ENCODE data around the gene LONP2. TPM values are rescaled to one million over a fixed set of nuclear protein-coding genes. Genes with fewer than 3 reads are reported as not detected.

LONP2 gene
- polyA plus RNA-seq, 2 of the 4 experiments (the other 2 are of a cell fraction): 27.8 to 51.3 TPM

GRCh38 chr16:48235058-48235555, 9.0 kb upstream of the LONP2 start:
- ATAC-seq (no peak), DNase-seq (ENCODE audit: low read depth in 1 of 2, low spot score in 1 of 2) (no peak), FAIRE-seq (no peak)
- 52% methylated on average over 6 of the region's 6 CpGs for WGBS (ENCODE audit: missing lambda C conversion rate)
- ChIA-PET CTCF (interaction anchor here (0.6 to 3.4 kb wide), 4 partner anchors 56 to 395 kb away, joined by 3 to 10 read pairs (median 3); no protein-coding TSS in a partner anchor), POLR2A (no interaction called here)
- TF ChIP-seq CTCF (IDR thresholded peaks at IDR 0.05) (no peak), PBX3 (IDR thresholded peaks at IDR 0.05) (no peak), RARB (CRISPR knock-in tag; IDR thresholded peaks at IDR 0.05) (no peak), MAX (IDR thresholded peaks at IDR 0.05) (no peak), POLR2A (IDR thresholded peaks at IDR 0.05; ENCODE audit: low read length) (no peak), HOXA7 (CRISPR knock-in tag; IDR thresholded peaks at IDR 0.05) (no peak), EHMT2 (IDR thresholded peaks at IDR 0.05; ENCODE audit: low read depth) (no peak), ZSCAN20 (CRISPR knock-in tag; IDR thresholded peaks at IDR 0.05) (no peak), CBX2 (IDR thresholded peaks at IDR 0.05; ENCODE audit: borderline replicate concordance, low read depth) (no peak), SREBF2 (IDR thresholded peaks at IDR 0.05) (no peak), HMGXB4 (CRISPR knock-in tag; IDR thresholded peaks at IDR 0.05; ENCODE audit: borderline replicate concordance) (no peak), ZFP36 (IDR thresholded peaks at IDR 0.05; ENCODE audit: borderline replicate concordance, partially characterized antibody) (no peak), SMC3 (IDR thresholded peaks at IDR 0.05) (no peak), FOSL2 (IDR thresholded peaks at IDR 0.05) (no peak), FOSL2 (CRISPR knock-in tag; IDR thresholded peaks at IDR 0.05) (no peak)
- Histone ChIP-seq H3K9me3 (no peaks in the 10 kb centered on the region), H3K4me2 (peak overlapping the region; percentile 58), H3K4me3 (no peak overlapping the region), H3K27ac (peak overlapping the region; percentile 22 to 44; a peak in 3 of 6 replicates), H3K4me1 (peaks cover 33% of the 10 kb centered on the region)

- POLR2A ChIA-PET: no interaction called here
- H3K27ac ChIP-seq: peak overlapping the region; percentile 24 to 44; a peak in 5 of 6 replicates
- WGBS (ENCODE audit: missing lambda C conversion rate): 55% methylated on average over 6 of the region's 6 CpGs
- peak in 1 of 2 experiments; percentile 27 for DNase-seq (ENCODE audit: low read depth in 1 of 2, low spot score in 1 of 2)
- ATAC-seq: peak; percentile 37 to 65; a peak in 4 of 6 replicates
- no peak for TF ChIP-seq ZC3H11A (IDR thresholded peaks at IDR 0.05)
- no peak for TF ChIP-seq EP300 (IDR thresholded peaks at IDR 0.05)
- TF ChIP-seq TFCP2L1 (CRISPR knock-in tag; IDR thresholded peaks at IDR 0.05): no peak
- no peak for TF ChIP-seq HOXB5 (CRISPR knock-in tag; IDR thresholded peaks at IDR 0.05)
- no peak for TF ChIP-seq SREBF2 (IDR thresholded peaks at IDR 0.05)
- no peak for TF ChIP-seq BHLHE40 (IDR thresholded peaks at IDR 0.05; ENCODE audit: low read depth, low read length)
- no peak for TF ChIP-seq EHF (CRISPR knock-in tag; IDR thresholded peaks at IDR 0.05)
- no peak for TF ChIP-seq JUNB (IDR thresholded peaks at IDR 0.05)
- no peak for TF ChIP-seq GATA3 (IDR thresholded peaks at IDR 0.05; ENCODE audit: borderline replicate concordance)
- TF ChIP-seq CTCF (IDR thresholded peaks at IDR 0.05): no peak
- CTCF ChIA-PET: interaction anchor here (0.8 to 3.4 kb wide), 5 partner anchors 21 to 395 kb away, joined by 3 to 10 read pairs (median 3); no protein-coding TSS in a partner anchor
- peaks cover 33% of the 10 kb centered on the region for H3K4me1 ChIP-seq
- no peak for FAIRE-seq
- H3K4me3 ChIP-seq: no peak overlapping the region
- peak overlapping the region; percentile 58 for H3K4me2 ChIP-seq
- H3K9me3 ChIP-seq: peaks cover 2% of the 10 kb centered on the region; the same call in 1 of the 3 replicates
These were observed 8.5 kb upstream of the LONP2 start for GRCh38 chr16:48235556-48236136.
